Measurements from ENCODE around the gene CPLX1. TPM values are rescaled to one million over a fixed set of nuclear protein-coding genes. Genes with fewer than 3 reads are reported as not detected.
"Not testable (repeated sequence)": the region's sequence is repeated elsewhere in the genome, so short reads cannot be mapped to it uniquely, and the experiment has no call there.

Gene CPLX1
- total RNA-seq, 6 experiments from 2014 or later = 0.12 to 0.32 (median 0.20) TPM; not detected in 1

- no peak overlapping the region for H3K27ac Mint-ChIP-seq
- H3K27me3 Mint-ChIP-seq (ENCODE audit: insufficient read depth) = peaks cover 41% of the 10 kb centered on the region
- peaks cover 4% of the 10 kb centered on the region; the same call in 1 of the 2 replicates for H3K9me3 Mint-ChIP-seq
- H3K36me3 Mint-ChIP-seq (ENCODE audit: low read depth) = no peaks in the 10 kb centered on the region
- H3K4me3 Mint-ChIP-seq = no peak overlapping the region
- H3K4me1 Mint-ChIP-seq (ENCODE audit: low read depth) = no peaks in the 10 kb centered on the region
- no peak for DNase-seq
- TF ChIP-seq CTCF (IDR thresholded peaks at IDR 0.05) = no peak
These were observed 10.3 kb downstream of the CPLX1 start for GRCh38 chr4:815464-816146.

DNA sequence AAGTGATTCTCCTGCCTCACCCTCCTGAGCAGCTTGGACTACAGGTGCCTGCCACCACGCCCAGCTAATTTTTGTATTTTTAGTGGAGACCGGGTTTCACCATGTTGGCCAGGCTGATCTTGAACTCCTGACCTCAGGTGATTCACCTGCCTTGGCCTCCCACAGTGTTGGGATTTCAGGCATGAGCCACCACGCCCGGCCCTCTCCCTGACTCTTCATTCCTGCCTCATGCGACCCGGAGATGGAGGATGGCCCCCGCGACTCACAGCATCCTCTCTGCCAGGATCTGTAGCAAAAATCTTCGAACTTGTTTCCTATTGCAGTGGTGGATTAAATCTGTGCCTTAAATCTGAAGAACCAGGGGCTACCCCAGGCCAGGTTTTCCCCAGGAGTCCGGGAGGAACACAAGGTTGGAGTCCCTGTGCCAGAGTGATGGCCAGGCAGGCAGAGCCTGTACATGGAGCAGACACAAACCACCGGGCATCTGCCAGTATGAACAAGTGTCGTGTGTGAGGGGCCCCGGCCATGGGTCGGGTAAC is 11.5 kb downstream of the CPLX1 start:
- no peak overlapping the region for H3K4me3 Mint-ChIP-seq
- DNase-seq = no peak
- no peak for TF ChIP-seq CTCF (IDR thresholded peaks at IDR 0.05)
- no peaks in the 10 kb centered on the region for H3K4me1 Mint-ChIP-seq (ENCODE audit: low read depth)
- no peak overlapping the region for H3K27ac Mint-ChIP-seq
- H3K9me3 Mint-ChIP-seq = no peaks in the 10 kb centered on the region
- no peaks in the 10 kb centered on the region for H3K36me3 Mint-ChIP-seq (ENCODE audit: low read depth)
- H3K27me3 Mint-ChIP-seq (ENCODE audit: insufficient read depth) = peaks cover 44% of the 10 kb centered on the region

DNA sequence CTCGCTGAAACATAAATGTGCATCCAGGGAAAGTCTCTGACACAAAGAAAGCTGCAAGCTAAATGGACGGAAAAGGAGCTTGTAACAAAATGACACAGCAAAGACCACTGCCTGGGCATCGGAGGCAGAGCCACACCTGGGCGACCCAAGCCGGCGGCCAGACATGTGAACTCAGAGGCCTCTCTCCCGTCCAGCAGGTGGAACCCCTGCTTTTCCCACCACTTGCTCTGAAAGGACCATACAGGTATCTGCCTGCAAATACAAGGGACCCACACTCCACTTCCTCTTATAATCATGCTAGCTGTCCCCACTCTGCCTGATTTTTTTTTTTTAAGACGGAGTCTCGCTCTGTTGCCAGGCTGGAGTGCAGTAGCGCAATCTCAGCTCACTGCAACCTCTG is 12.0 kb downstream of the CPLX1 start:
- Mint-ChIP-seq H3K36me3 (ENCODE audit: low read depth) (no peaks in the 10 kb centered on the region), H3K27me3 (ENCODE audit: insufficient read depth) (peaks cover 44% of the 10 kb centered on the region), H3K27ac (no peak overlapping the region), H3K9me3 (no peaks in the 10 kb centered on the region), H3K4me1 (ENCODE audit: low read depth) (no peaks in the 10 kb centered on the region), H3K4me3 (no peak overlapping the region)
- DNase-seq = no peak
- no peak for TF ChIP-seq CTCF (IDR thresholded peaks at IDR 0.05)

DNA sequence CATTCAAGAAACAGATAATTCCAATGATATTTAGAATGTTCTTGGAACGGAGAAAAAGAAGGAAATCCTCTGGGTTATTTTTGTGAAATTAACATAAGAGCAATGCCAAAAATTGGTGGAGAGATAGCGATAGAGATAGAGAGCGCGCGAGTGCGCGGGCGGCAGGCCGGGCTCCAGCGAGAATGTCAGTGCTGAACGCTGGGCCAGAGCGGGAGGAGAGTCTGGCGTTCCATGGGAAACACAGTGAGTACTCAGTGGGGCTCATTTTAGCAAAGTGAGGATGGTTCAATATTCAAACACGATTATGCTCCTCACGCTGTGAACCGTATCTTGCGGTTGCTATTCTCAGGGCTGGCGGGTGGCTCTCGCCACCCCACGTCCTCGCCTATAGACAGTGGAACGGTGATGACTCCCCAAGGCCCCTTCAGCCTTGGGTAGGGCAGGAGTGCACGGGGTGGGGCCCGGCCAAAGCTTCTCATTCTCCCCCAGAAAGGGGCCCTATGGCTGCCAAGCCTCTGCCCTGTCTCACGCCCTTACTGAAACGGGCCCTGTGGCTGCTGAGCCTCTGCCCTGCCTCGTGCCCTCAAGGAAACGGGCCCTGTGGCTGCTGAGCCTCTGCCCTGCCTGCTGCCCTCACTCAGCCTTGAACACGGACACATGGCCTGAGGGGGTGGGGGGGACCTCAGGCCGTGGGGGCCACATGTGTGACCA is 16.9 kb downstream of the CPLX1 start:
- no peaks in the 10 kb centered on the region for H3K4me1 Mint-ChIP-seq (ENCODE audit: low read depth)
- peaks cover 29% of the 10 kb centered on the region for H3K27me3 Mint-ChIP-seq (ENCODE audit: insufficient read depth)
- H3K27ac Mint-ChIP-seq = no peak overlapping the region
- H3K36me3 Mint-ChIP-seq (ENCODE audit: low read depth) = peaks cover 5% of the 10 kb centered on the region; the same call in 1 of the 2 replicates
- no peak for TF ChIP-seq CTCF (IDR thresholded peaks at IDR 0.05)
- peaks cover 4% of the 10 kb centered on the region; the same call in 1 of the 2 replicates for H3K9me3 Mint-ChIP-seq
- no peak for DNase-seq
- H3K4me3 Mint-ChIP-seq = no peak overlapping the region

- no peaks in the 10 kb centered on the region for H3K4me1 Mint-ChIP-seq (ENCODE audit: low read depth)
- H3K27ac Mint-ChIP-seq = no peak overlapping the region
- DNase-seq = no peak
- H3K9me3 Mint-ChIP-seq = peaks cover 4% of the 10 kb centered on the region; the same call in 1 of the 2 replicates
- H3K4me3 Mint-ChIP-seq = no peak overlapping the region
- H3K36me3 Mint-ChIP-seq (ENCODE audit: low read depth) = peaks cover 5% of the 10 kb centered on the region; the same call in 1 of the 2 replicates
- no peak for TF ChIP-seq CTCF (IDR thresholded peaks at IDR 0.05)
- peaks cover 18% of the 10 kb centered on the region for H3K27me3 Mint-ChIP-seq (ENCODE audit: insufficient read depth)
These were observed 18.1 kb downstream of the CPLX1 start for GRCh38 chr4:807792-808191.

- not testable (repeated sequence) for H3K4me1 Mint-ChIP-seq (ENCODE audit: low read depth); H3K4me3 Mint-ChIP-seq
These were observed 18.9 kb downstream of the CPLX1 start for GRCh38 chr4:806979-807378.

More at GRCh38 chr4:806979-807378, 18.9 kb downstream of the CPLX1 start:
- DNase-seq; H3K36me3 Mint-ChIP-seq (ENCODE audit: low read depth); H3K27ac Mint-ChIP-seq; H3K9me3 Mint-ChIP-seq: not testable (repeated sequence)
- H3K27me3 Mint-ChIP-seq (ENCODE audit: insufficient read depth) = peaks cover 13% of the 10 kb centered on the region; the same call in 1 of the 2 replicates

Measured in HFFc6 (cell line).